NCI-H446 treated with DMSO at 0.1 percent for 48 hours (cell line): ENCODE measurements around the gene SYN1.

ENCODE experiments used
- DNase-seq: peaks from one replicate; lab custom pipeline; 2025; lab: John Stamatoyannopoulos, UW

SYN1 gene

GRCh38 chrX:47595716-47596251, 23.9 kb downstream of the SYN1 start:
- DNase-seq, result no peak

GRCh38 chrX:47593522-47593921, 26.1 kb downstream of the SYN1 start:
- no peak for DNase-seq

- DNase-seq, result no peak
Observed at GRCh38 chrX:47590984-47591383, 28.7 kb downstream of the SYN1 start.

- DNase-seq, result no peak
Observed at GRCh38 chrX:47587906-47588735, 31.5 kb downstream of the SYN1 start.

- DNase-seq, result no peak
Observed at GRCh38 chrX:47587091-47587891, 32.4 kb downstream of the SYN1 start.

GRCh38 chrX:47586043-47586787, 33.4 kb downstream of the SYN1 start:
- DNase-seq, result no peak

- DNase-seq, result no peak
Observed at GRCh38 chrX:47585273-47585672, 34.4 kb downstream of the SYN1 start.

GRCh38 chrX:47584714-47585113, 34.9 kb downstream of the SYN1 start:
- DNase-seq, result no peak

- DNase-seq, result no peak
Observed at GRCh38 chrX:47583240-47583861, 36.3 kb downstream of the SYN1 start.

GRCh38 chrX:47581731-47582647, 37.7 kb downstream of the SYN1 start, which contains the start of gene TIMP1:
Gene TIMP1, plus strand, starts transcription at chrX:47582436. Its CDS starts 980 bp downstream, at chrX:47583416.
- no peak for DNase-seq

GRCh38 chrX:47579537-47579936, 40.1 kb downstream of the SYN1 start:
- no peak for DNase-seq

- no peak for DNase-seq
Observed at GRCh38 chrX:47578692-47579091, 41.0 kb downstream of the SYN1 start.

GRCh38 chrX:47577901-47578300, 41.8 kb downstream of the SYN1 start:
- DNase-seq, result no peak

GRCh38 chrX:47577424-47577823, 42.2 kb downstream of the SYN1 start:
- no peak for DNase-seq

- DNase-seq, result no peak
Observed at GRCh38 chrX:47576021-47576898, 43.4 kb downstream of the SYN1 start.

GRCh38 chrX:47574547-47575301, 44.9 kb downstream of the SYN1 start:
- no peak for DNase-seq

GRCh38 chrX:47574076-47574546, 45.5 kb downstream of the SYN1 start:
- no peak for DNase-seq

- DNase-seq, result no peak
Observed at GRCh38 chrX:47573341-47574075, 46.1 kb downstream of the SYN1 start.
